NOMO-1 treated with DMSO at 0.1 percent for 48 hours (cell line): ENCODE data around the gene RNF114.
"Not testable (repeated sequence)": the region's sequence is repeated elsewhere in the genome, so short reads cannot be mapped to it uniquely, and the experiment has no call there.

Experiments
- DNase-seq: peaks from one replicate; lab custom pipeline; 2025; ENCODE audit not compliant: unreplicated experiment; lab: John Stamatoyannopoulos, UW

RNF114 gene

GRCh38 chr20:49961413-49961812 lies 25.2 kb downstream of the RNF114 start:
- DNase-seq: no peak

GRCh38 chr20:49964964-49965780 lies 29.0 kb downstream of the RNF114 start:
- DNase-seq: peak; percentile 17

GRCh38 chr20:49965781-49966305 lies 29.6 kb downstream of the RNF114 start:
- DNase-seq: peak; percentile 9

- no peak for DNase-seq
Measured at GRCh38 chr20:49966861-49967260, 30.7 kb downstream of the RNF114 start.

DNA sequence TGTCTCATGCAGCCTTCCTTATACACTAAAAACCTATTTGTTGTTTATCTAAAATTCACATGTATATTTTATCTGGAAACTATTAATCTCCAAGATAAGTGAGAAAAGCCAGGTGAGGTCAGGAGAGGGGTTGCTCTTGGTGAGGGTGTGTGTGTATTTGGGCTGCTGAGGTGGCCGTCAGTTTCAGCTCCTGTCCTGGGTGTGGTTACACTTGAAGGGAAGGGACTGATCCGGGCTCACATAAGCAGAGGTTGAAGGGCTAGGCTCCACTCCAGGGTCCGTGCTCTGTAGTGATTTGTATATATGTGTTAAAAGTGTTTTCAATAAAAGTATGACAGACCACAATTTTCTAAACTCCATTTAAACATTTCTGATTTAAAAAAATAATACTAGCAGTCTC lies 33.0 kb downstream of the RNF114 start:
- DNase-seq: no peak

- no peak for DNase-seq
Measured at GRCh38 chr20:49969946-49970345, 33.7 kb downstream of the RNF114 start.

- DNase-seq: no peak
Measured at GRCh38 chr20:49970498-49970897, 34.3 kb downstream of the RNF114 start.

DNA sequence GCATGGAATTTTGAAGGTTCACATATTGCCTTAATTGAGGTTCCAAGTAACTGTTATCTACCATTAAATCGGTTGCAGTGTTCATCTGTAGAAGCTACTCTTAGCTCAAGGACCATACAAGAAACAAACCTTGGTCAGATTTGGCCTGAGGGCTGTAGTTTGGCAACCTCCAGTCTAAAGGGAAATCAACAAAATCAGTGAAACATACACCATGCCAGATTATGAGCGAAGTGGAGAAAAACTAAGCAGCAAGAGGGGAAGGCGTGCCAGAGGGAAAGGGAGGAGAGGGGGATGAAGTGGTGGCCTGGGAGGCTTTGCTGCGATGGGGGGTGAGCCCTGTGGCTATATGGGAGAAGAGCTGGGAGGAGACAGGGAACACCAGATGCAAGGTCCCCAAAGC lies 37.8 kb downstream of the RNF114 start:
- DNase-seq: no peak

DNA sequence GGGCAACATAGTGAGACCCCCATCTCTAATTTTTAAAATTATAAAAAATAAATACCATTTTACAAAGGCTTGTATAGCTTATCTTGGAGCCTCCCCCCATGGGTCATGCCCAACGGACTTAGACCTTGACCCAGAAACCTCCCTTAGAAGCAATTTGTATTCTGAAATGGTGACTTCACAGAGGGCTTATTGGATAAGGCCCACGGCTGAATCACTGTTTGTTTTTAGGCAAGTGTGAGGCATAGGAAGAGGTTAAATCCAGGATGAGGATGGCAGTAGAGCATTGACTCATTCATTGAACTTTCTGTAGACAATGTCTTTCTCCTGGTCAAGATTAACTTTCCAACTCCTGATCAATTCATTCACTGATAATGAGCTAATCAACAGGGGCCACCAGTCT lies 40.3 kb downstream of the RNF114 start:
- no peak for DNase-seq

DNA sequence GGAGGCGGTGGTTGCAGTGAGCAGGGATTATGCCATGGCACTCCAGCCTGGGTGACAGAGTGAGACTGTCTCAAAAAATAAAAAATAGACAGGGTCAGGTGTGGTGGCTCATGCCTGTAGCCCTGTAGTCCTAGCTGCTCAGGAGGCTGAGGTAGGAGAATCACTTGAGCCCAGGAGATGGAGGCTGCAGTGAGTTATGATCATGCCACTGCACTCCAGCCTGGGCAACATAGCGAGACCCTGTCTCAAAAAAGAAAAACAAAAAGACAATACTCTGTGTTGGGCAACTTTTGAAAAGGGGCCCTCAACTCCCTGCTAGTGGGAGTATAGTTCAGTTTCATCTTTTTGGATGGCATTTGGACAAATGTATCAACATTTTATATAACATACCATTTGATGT lies 41.5 kb downstream of the RNF114 start:
- not testable (repeated sequence) for DNase-seq

DNA sequence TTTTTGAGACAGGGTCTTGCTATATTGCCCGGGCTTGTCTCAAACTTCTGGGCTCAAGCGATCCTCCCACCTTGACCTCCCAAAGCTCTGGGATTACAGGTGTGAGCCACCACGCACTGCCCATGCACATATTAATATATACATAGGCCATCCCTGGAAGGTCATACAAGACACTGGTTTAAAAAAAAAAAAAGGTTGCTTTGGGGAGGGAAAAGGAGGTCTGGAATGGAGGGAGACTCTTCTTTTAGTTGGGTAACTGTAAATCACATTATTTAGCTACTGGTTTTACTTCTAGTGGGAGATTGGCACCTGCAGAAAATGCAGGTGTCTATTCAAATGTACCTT lies 42.5 kb downstream of the RNF114 start:
- DNase-seq: no peak

- peak; percentile 17 for DNase-seq
Measured at GRCh38 chr20:49979030-49979832, 43.0 kb downstream of the RNF114 start.

GRCh38 chr20:49980140-49981008 lies 44.2 kb downstream of the RNF114 start:
- DNase-seq: no peak

DNA sequence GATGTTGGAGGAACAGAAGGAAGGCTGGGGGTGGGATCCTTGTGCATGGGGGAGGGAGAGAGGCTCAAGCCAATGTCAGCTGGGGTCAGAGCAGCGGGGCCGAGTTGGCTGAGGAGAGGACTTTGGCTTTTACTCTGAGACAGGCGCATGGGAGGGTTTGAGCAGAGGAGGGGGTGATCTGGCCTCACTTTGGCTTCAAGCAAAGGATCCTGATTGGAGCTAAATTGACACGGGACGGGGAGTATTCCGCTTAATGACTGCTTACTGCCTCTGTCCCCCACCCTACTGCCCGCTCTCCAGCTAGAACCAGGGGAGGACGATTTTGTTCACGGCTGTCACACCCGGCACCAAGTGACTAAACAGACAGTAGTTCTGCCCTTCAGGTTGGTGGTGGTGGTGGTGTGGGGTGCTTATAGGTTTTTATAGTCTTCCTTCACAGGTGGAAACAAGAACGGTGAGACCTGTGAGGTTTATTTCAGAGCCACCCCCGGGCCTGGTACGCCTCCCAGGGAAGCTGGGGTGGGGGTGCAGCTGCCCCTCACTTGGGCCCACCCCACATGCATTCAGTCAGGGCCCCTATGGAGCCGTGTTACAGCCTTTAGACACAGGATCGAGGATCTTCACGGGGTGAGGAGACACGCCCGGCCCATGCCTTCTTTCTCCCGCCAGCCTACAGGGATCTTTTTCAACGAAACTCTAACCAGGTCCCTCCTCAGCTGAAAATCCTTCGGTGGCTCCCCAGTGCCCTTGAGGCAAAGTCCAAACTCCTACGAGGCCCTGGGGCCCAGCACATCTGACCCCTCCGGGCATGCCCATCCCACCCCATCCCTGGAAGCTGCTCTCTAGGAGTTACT lies 45.2 kb downstream of the RNF114 start:
- DNase-seq: no peak

- no peak for DNase-seq
Measured at GRCh38 chr20:49982072-49982345, 45.8 kb downstream of the RNF114 start.

GRCh38 chr20:49982346-49983122 lies 46.3 kb downstream of the RNF114 start, which contains the start of gene SNAI1:
TSS of gene SNAI1 (plus strand) at chr20:49982980. CDS start at chr20:49983060, 80 bp downstream.
- peak; percentile 88 for DNase-seq

GRCh38 chr20:49983123-49983847 lies 47.1 kb downstream of the RNF114 start:
- no peak for DNase-seq

DNA sequence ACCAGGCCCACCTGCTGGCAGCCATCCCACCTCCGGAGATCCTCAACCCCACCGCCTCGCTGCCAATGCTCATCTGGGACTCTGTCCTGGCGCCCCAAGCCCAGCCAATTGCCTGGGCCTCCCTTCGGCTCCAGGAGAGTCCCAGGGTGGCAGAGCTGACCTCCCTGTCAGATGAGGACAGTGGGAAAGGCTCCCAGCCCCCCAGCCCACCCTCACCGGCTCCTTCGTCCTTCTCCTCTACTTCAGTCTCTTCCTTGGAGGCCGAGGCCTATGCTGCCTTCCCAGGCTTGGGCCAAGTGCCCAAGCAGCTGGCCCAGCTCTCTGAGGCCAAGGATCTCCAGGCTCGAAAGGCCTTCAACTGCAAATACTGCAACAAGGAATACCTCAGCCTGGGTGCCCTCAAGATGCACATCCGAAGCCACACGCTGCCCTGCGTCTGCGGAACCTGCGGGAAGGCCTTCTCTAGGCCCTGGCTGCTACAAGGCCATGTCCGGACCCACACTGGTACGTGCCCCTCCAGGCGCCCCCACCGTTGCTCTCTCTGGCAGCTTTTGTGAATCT lies 47.7 kb downstream of the RNF114 start:
- no peak for DNase-seq
